HG02884 (cell line): Measurements from ENCODE around the gene C11orf98.
"Not testable (repeated sequence)": the region's sequence is repeated elsewhere in the genome, so short reads cannot be mapped to it uniquely, and the experiment has no call there.

Source experiments
- ATAC-seq: cut with Tn5 transposase; IDR thresholded peaks from one replicate; pipeline ENCODE4 v1.9.1; 2021; ENCODE audit warnings: mild to moderate bottlenecking, moderate library complexity; ENCODE audit not compliant: unreplicated experiment

Gene C11orf98

DNA sequence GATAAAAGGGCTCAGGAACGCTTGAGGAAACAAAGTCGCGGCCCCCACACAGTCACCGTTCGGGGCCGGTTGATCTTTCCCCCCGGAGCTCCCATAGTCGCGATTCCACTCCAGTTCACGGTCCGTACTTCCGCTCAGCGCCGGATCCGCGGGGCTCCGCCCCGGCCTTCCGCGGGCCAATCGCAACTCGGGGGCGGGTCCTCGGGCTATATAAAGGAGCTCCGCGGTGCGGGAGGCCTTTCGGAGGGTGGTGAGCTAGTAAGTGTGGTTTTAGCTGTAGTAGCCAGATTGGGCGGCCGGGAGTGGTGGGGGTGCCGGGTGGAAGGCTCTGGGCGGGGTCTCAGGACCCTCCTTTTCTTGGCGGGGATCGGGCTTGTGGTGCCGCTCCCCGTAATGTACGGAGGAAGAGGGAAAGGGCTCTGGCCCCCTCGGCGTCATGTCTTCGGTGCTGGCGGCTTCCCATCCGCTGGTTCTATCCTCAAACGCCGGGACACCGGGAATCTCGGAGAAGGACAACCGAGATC is at the start of gene C11orf98, which contains the start of gene CSKMT:
Gene C11orf98, minus strand, starts transcription at position 136 of the 524 bp plus-strand sequence. Its CDS starts 41 bp downstream, at position 95.
Gene CSKMT, plus strand, starts transcription at position 238 of the 524 bp plus-strand sequence. CDS start 568 bp downstream, outside the sequence.
- ATAC-seq, result peak; percentile 74

DNA sequence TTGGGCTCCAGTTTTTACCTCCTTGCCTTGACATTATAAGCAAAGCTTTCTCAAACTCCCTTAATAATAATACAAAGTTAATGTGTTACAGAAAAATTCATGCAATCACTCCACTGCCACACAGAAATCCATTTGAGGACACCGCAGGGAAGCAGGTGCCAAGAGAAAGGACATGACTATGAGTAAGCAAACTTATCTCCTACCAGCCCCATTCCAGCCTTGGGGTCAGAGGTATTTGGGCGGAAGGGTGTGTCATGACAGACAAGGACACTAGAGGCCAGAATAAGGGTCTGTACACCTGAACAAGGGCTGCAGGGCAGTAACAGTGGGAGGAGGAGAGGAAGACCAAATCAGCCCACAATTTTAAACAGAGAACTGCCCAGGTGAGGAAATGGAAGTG is 48.3 kb upstream of the C11orf98 start:
- ATAC-seq, result no peak

DNA sequence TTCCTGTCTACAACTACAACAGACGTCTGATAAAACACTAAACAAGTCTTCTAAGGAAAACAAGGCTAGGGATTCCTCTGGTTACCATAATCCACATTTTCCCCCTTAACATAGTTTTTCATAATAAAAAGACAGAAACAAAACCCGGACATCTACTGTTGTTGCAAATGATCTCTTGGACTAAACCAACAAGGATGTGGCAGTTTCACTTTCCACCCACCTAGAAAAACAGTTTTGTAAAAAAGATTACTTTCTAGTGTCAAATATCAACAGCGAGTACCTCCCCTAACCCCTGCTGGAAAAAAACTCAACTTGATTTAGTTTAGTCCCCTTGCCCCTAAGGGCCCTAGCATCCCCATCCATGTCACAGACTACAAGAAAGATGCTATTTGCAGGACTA is 47.9 kb upstream of the C11orf98 start:
- ATAC-seq, result no peak

DNA sequence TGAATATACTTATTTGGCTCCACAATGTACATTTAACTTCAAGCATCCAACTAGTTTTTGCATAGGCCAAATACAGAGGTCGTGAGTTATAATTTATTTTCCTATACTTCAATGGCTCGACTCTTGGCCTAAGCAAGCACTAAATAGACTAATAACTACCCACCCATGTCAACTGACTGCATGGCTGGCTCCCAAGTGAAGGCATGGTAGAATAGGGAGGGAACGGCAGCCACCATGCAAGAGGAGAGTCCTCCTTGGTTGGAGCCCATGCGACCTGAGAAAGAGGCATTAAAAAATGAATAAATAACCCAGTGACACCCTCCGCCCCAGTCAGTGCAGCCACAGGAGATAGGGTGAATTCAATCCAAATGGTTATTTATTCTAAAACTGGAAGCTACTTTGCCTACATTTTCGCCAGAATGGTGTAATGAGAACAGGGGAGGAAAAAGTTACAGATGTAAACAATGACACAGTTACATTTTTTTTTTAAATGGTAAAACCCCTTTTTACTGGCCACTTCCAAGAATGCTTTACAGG is 47.3 kb upstream of the C11orf98 start:
- ATAC-seq, result no peak

DNA sequence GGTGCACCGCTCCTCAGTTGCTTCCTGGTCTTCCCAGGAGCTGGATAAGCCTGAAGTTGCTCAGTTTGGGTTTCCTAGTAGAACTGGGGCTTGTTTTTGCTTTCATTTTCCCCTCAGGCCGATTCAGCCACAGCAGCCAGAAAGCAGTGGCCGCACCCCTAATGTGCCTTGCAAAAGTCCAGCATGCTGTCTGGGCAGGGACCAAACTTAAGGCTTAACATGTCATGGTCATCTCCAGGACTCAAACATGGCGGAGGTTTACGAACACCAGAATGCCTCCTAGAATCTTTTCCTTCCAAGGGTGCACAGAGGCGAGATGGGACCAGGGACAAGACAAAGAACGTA is 45.0 kb upstream of the C11orf98 start:
- ATAC-seq, result no peak

DNA sequence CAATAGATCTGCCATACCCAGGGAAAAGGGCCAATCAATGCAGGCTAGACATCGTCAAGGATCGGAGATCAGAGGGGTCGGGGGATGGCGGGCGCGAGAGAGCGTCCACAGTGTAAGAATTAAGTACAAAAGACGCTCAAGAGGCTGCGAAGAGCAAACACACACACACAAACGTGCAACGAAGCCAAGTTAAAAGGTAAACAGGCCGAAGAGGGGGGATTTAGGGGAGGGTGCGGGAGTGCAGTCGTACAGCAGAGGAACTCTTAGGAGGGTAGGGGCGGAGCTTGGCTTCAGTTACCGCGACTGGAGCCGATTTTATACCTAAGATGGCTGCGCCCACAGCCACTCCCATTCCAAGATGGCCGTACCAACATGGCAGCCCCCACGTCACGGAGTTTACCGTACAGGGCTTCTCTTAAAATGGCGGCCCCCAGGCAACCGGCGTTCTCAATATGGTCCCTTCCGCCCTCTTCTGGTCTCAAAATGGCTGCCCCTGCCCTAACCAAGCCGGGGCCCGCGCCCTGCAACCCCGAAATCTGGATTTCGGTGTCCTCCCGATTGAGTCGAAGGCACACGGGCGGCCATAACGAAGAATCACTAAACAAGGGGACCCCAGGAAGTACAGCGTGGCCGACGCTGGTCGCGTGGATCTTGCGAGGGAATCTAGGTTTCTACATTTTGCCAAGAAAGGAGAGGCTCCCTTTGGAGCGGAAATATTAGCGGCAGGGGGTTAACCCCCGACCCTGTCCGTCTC is 44.4 kb upstream of the C11orf98 start:
- ATAC-seq, result peak; percentile 63

DNA sequence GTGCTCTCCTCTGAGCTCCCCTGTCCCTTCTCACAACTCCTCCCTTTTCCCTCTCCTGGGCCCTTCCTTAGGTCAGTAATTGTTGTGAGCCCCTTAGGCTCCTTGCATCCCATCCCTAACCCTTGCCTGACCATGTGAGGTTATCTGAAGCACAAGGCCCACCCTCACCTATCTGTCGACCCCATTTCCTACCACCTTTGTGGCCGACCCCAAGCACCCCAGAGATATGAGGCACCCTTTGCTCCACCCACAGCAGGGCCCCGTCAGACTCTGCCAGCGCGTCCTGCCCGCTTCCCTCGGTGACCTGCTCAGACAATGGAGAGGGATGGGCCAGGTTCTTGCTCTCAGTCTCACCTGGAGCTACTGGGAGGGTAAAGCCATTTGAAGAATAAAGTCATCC is 43.8 kb upstream of the C11orf98 start:
- no peak for ATAC-seq

DNA sequence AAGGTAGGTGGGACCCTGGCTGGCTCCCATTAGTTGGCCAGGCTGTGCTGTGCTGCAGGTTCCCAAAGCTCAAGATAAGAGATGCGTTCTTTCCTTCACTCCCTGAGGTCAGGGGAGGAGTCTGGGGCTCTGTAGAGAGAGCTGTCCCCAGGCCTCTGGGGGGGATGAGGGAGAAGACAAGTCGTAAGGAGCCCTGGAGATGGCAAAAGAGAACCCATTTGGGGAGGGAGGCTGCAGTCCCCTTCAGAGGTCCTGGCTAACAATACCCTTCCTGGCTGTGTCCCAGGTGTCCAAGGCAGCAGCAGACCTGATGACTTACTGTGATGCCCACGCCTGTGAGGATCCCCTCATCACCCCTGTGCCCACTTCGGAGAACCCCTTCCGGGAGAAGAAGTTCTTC is 43.4 kb upstream of the C11orf98 start:
- ATAC-seq, result no peak

DNA sequence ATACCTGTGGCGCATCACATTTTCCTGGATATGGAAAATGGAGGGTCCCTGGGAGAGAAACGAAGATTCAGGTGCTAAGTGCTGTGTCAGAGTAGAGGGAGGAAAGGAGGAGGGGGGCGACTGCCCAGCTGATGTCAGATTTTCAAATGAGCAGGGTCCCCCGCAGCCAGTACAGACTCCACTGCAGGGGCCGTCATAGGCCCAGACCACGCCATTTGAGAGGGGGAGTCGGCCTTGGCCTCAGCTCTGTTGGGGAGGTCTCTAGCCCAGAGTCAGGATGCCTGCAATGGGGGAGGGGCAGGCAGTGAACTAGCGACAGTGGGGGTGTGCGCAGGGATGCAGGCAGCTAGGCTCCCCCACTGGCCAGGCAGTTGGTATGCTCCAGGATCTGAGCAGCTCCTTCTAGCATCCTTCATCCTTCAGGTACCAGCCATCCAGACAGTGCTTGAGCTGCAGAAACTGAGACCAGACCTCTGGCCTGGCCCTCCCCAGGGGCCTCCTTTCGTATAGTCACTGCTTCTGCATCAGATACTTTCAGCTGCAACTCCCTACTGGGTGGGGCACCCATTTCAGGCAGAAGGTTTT is 42.4 kb upstream of the C11orf98 start, which contains the start of the genes BSCL2 and GNG3:
Gene BSCL2, minus strand, starts transcription at position 148 of the 585 bp plus-strand sequence. CDS start 229 bp downstream, outside the sequence.
Gene GNG3, plus strand, starts transcription at position 400 of the 585 bp plus-strand sequence. CDS start 620 bp downstream, outside the sequence.
- ATAC-seq, result no peak

DNA sequence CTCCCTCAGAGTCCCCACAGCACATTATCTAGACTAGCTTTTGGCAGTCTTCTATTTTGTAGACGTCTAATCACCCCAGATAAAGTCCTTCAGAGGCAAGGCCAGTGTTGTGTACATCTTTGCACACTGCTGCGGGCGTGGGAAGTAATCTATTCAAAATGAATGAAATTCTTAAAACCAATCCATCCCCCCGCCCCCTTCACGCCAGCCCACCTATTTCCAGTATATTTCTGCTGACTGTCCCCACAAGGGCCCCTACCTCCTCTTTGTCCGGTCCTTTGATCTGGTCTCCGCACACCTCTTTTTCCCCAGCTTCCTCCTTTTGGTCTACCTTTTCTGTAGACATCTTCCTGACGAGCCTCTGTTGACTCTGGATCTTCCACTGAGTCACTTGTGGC is 41.8 kb upstream of the C11orf98 start:
- no peak for ATAC-seq

DNA sequence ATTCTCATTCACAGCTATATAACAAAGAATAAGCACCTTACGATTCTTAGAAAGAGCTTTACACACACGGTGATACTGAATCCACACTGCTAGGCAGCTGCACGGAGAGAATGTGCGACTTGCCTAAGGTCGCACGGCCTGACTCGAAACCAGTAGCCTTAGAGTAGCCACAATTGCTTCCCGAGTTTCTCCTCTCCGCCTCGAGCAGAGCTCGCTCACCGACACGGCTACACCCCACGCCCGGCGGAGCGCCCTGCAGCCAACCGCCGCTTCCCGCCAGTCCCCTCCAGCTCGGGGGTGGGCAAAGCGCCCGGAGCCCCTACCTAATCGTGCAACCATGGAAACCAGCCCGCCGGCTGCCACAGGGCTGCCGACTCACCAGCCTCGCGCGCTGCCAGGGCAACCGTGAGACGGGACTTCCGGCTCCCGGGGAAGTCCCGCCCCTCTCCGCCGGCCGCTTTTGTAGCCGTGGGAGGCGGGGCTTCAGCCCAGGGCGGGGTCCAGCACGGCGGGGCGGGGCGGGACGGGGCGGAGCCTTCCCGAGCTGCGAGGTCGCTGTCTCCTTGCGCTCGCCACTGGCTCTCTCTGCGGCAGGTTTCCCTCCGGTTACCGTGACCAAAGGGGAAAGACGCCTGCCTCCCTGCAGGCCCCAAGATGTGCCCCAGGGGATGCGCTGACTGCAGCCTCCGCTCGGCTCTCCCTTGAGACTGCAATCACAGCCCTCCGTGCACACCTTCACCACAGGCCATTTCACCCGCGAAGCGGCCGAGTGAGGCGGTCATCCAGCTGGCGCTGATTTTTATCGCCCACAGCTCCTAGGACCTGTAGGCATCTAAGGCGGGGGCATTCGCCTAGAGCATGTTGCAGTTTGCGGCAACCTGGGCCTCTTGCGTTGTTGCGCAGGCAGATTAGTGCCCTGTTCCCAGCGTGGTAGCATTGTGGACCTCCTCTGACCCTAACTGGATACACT is 41.2 kb upstream of the C11orf98 start:
- peak; percentile 39 for ATAC-seq

DNA sequence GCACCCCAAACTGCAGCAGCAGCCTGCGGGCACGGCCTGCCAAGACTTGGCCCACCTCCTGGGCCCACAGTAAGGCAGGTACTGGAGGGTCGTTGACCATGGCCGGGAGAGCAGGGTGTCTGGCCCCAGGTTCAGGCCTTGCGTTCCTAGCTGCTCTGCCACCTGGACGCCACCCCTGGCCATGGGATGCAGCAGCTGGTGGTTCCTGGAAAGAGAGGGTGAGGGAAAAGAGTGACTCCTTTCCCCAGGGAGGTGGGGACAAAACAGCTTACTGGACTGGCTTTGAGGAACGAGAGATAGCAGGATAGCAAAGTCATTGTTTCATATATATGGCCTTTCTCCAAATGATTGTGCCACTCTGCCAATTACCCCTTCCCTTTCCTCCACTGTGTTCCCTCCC is 40.4 kb upstream of the C11orf98 start:
- no peak for ATAC-seq

DNA sequence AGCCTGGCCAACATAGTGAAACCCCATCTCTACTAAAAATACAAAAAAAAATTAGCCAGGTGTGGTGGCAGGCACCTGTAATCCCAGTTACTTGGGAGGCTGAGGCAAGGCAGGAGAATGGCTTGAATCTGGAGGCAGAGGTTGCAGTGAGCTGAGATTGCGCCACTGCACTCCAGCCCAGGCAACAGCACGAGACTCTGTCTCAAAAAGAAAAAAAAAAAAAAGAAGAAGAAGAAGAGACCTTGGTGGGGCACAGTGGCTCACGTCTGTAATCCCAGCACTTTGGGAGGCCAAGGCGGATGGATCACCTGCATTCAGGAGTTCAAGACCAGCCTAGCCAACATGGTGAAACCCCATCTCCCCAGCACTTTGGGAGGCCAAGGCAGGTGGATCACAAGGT is 38.9 kb upstream of the C11orf98 start:
- not testable (repeated sequence) for ATAC-seq

DNA sequence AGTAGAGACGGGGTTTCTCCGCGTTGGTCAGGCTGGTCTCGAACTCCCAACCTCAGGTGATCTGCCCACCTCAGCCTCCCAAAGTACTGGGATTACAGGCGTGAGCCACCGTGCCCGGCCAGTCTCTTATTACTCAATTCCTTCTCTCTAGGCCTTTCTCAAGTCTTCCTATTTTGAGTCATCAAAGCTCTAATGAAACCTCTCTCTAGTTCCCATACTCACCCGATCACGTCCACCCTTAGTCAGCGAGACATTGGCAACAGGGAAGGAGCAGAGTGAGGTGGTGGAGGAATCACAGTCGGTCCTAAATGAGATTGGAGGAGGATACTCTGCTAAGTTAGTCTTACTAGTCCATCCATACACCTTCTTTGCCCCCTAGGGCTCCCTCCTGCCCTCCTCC is 37.2 kb upstream of the C11orf98 start:
- ATAC-seq, result no peak

DNA sequence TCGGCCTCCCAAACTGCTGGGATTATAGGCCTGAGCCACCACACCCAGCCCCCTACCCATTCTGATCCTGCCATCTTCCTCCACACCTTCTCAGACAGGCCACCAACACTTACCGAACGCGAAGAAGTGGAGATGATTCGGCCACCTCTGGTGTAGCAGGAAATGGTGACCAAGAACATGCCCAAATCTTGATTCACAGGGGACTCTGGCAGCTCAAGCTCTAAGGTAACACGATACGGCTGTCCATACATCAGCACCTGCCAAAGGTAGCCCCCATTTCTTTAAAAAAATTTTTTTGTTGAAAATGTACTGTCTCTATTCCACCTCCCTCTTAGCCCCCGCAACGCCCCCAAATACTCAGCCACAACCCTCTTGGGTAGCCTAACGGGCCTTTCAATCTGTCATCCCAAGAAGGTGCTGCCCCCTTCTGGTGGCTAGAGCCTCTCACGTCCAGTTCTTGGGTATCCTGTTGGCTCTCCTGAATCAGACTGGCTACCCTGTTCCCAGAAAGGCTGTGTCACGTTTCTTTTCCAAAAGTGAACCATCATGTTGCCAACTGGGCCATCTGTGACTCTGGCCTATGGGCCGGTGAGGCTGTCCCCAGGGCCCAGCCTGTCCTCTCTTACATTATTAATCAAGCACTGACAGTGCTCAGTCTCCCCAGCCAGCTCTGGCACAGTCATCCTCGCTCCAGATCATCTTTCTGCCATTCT is 29.6 kb upstream of the C11orf98 start:
- no peak for ATAC-seq

DNA sequence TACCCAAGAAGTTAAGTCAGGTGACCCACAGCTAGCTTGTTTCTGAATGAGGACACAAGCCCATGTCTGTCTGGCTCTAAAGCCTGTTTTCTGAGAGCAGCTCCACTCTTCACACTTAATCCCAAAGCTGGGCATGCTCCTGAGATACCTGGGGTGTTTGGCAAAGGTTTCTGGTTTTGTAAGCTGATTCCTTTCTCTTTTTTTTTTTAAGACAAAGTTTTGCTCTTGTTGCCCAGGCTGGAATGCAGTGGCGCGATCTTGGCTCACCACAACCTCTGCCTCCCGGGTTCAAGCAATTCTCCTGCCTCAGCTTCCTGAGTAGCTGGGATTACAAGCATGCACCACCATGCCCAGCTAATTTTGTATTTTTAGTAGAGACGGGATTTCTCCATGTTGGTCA is 28.6 kb upstream of the C11orf98 start:
- ATAC-seq, result not testable (repeated sequence)

DNA sequence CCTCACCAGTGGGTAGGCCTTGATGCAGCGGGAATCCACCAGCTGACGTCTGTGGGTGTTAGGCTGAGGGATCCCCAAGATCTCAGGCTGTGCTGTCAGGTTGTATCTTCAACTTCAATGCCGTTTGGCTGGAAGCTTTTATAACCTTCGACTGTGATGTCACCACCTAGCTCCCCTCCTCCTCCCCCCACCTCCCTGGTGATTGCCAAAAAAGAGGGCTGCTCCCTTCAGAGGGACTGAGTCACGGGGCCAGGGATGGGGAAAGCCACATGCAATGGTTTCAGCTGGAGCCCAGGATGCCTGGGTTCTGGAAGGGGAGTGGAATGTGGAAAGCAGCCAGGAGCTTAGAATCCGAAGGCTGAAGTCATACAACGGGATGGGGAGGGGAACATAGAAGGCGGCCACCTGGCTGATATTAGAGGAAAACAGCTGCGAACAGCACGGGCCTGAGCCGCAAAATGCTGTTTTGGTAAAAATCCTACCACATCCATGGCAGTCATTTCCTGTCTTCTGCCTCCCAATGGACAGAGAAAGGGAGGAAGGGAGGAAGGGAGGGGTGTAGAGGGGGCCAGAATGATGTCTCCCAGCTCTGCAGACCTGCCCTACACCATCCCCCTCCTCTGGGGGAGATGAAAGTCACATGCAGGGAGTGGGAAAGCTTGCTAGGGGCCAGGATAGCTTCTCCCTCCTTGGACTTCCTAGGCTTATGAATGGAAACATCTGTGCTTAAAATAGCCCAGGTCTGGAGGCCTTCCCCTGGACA is 24.6 kb upstream of the C11orf98 start, which contains the start of gene LRRN4CL:
Gene LRRN4CL, minus strand, starts transcription at position 110 of the 763 bp plus-strand sequence. CDS start 1,022 bp downstream, outside the sequence.
- ATAC-seq, result no peak

DNA sequence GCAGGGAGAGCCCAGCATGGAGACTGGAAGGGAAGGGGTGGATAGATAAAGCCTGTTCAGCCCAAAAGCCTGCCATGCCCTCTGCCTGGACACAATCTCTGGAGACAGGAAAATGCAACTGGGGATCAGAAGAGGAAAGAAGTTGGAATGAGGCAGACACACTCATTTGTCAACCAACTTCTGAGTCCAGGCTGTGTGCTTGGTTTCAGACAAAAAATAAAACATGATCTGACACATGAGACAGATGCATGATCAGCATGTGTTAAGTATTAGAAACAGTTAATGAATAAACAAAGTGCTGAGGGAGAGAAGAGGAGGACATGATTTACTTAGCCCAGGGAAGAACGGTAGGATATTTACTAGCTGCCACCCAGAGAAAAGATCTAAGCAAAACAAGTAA is 23.5 kb upstream of the C11orf98 start:
- ATAC-seq, result no peak
